ENCODE measurements around the gene PRR11.

GRCh38 chr17:59221159-59221847 is 65.8 kb downstream of the PRR11 start:
- TF ChIP-seq, protein P1, sequence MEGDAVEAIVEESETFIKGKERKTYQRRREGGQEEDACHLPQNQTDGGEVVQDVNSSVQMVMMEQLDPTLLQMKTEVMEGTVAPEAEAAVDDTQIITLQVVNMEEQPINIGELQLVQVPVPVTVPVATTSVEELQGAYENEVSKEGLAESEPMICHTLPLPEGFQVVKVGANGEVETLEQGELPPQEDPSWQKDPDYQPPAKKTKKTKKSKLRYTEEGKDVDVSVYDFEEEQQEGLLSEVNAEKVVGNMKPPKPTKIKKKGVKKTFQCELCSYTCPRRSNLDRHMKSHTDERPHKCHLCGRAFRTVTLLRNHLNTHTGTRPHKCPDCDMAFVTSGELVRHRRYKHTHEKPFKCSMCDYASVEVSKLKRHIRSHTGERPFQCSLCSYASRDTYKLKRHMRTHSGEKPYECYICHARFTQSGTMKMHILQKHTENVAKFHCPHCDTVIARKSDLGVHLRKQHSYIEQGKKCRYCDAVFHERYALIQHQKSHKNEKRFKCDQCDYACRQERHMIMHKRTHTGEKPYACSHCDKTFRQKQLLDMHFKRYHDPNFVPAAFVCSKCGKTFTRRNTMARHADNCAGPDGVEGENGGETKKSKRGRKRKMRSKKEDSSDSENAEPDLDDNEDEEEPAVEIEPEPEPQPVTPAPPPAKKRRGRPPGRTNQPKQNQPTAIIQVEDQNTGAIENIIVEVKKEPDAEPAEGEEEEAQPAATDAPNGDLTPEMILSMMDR (IDR thresholded peaks at IDR 0.05), result no peak
- TF ChIP-seq POLR2AphosphoS5 (IDR thresholded peaks at IDR 0.05), result no peak
- no peak for TF ChIP-seq POLR2A (IDR thresholded peaks at IDR 0.05)
